ENCODE results near the gene TMEM117.

- no peak for TF ChIP-seq POLR2A (IDR thresholded peaks at IDR 0.05; ENCODE audit: low read length)
- TF ChIP-seq GATA1 (IDR thresholded peaks at IDR 0.05; ENCODE audit: low read depth, low read length), result no peak
Measured at GRCh38 chr12:44248436-44248835, 412.6 kb downstream of the TMEM117 start.
